SK-N-SH (cell line): ENCODE measurements around the gene NSUN2. TPM values are rescaled to one million over a fixed set of nuclear protein-coding genes. Genes with fewer than 3 reads are reported as not detected.

Source experiments
- CTCF ChIA-PET: fragments of 300-600, 350-600 bp; formaldehyde crosslinking; extraction: SDS; loops from one replicate; lab custom pipeline; 2021; lab: Yijun Ruan, JAX
- POLR2A ChIA-PET: fragments of 350-600 bp; sonication (Branson Sonifier 250); formaldehyde crosslinking; extraction: SDS; loops from one replicate; lab custom pipeline; 2020; ENCODE audit warnings: antibody characterized with exemption, inconsistent platforms; lab: Yijun Ruan, JAX
- DNase-seq: peaks from one replicate; pipeline ENCODE4 v3.0.0; 2012
- H2AFZ ChIP-seq: fragments of 200-600 bp; sonication (generic); 2 replicates; pipeline ENCODE4 v1.8.1; 2016; ENCODE audit warnings: antibody characterized with exemption, mild to moderate bottlenecking, low read depth
- H3F3A ChIP-seq: fragments of 200-600 bp; sonication (generic); replicated peaks from 2 replicates; pipeline ENCODE3; 2016; ENCODE audit warnings: antibody characterized with exemption, mild to moderate bottlenecking; ENCODE audit not compliant: insufficient read depth
- H3K27ac ChIP-seq, 2 experiments: fragments of 200-500 bp in 1 of 2; fragments of 200-600 bp in 1 of 2; sonication (Bioruptor generic) in 1 of 2; sonication (generic), shearing (Covaris generic) in 1 of 2; 2 replicates each; pipeline versions ENCODE4 v1.5.1 to v1.6.1; 2014 to 2016; ENCODE audit warnings: low read depth in 2 of 2, inconsistent platforms in 1 of 2, low read length in 1 of 2, mild to moderate bottlenecking in 1 of 2, mixed read lengths in 1 of 2
- H3K27me3 ChIP-seq: fragments of 200-600 bp; sonication (generic), shearing (Covaris generic); 2 replicates; pipeline ENCODE4 v1.6.1; 2016; ENCODE audit warnings: mixed run types; ENCODE audit not compliant: insufficient read depth
- H3K36me3 ChIP-seq, 2 experiments: fragments of 200-500 bp in 1 of 2; fragments of 200-600 bp in 1 of 2; sonication (Bioruptor generic) in 1 of 2; sonication (generic) in 1 of 2; replicated peaks in 1 of 2; 2 replicates each; pipeline versions ENCODE3 to v1.5.1; 2014 to 2016; ENCODE audit warnings: low read length in 1 of 2, mild to moderate bottlenecking in 1 of 2; ENCODE audit not compliant: insufficient read depth in 2 of 2, control insufficient read depth in 1 of 2
- H3K4me1 ChIP-seq, 2 experiments: fragments of 200-500 bp in 1 of 2; fragments of 200-600 bp in 1 of 2; sonication (Bioruptor generic) in 1 of 2; sonication (generic), shearing (Covaris generic) in 1 of 2; 2 replicates each; pipeline versions ENCODE4 v1.5.1 to v1.6.1; 2014 to 2016; ENCODE audit warnings: low read depth in 1 of 2, low read length in 1 of 2, mixed run types in 1 of 2; ENCODE audit not compliant: insufficient read depth in 2 of 2, control insufficient read depth in 1 of 2
- H3K4me2 ChIP-seq: fragments of 200-600 bp; sonication (generic), shearing (Covaris generic); 2 replicates; pipeline ENCODE4 v1.6.1; 2017; ENCODE audit warnings: mixed run types
- H3K4me3 ChIP-seq, 2 experiments: fragments of 200-500 bp in 1 of 2; fragments of 200-600 bp in 1 of 2; sonication (Bioruptor generic) in 1 of 2; sonication (generic), shearing (Covaris generic) in 1 of 2; 2 replicates each; pipeline versions ENCODE4 v1.5.1 to v1.8.1; 2014 to 2016; ENCODE audit warnings: low read depth in 2 of 2, inconsistent platforms in 1 of 2, low read length in 1 of 2, mild to moderate bottlenecking in 1 of 2, mixed read lengths in 1 of 2, moderate library complexity in 1 of 2
- H3K79me2 ChIP-seq: fragments of 200-600 bp; sonication (generic); 2 replicates; pipeline ENCODE4 v1.8.1; 2017; ENCODE audit warnings: mild to moderate bottlenecking; ENCODE audit not compliant: insufficient read depth
- H3K9ac ChIP-seq: fragments of 200-600 bp; sonication (generic); 2 replicates; pipeline ENCODE4 v1.6.1; 2017; ENCODE audit warnings: mixed run types
- H3K9me2 ChIP-seq: fragments of 200-600 bp; sonication (generic); 2 replicates; pipeline ENCODE4 v1.6.1; 2017; ENCODE audit warnings: mixed run types
- H3K9me3 ChIP-seq: fragments of 200-600 bp; sonication (generic); 2 replicates; pipeline ENCODE4 v1.6.1; 2017; ENCODE audit warnings: mixed run types, mild to moderate bottlenecking, moderate library complexity
- H4K20me1 ChIP-seq: fragments of 200-600 bp; sonication (generic); 2 replicates; pipeline ENCODE4 v1.6.1; 2017; ENCODE audit warnings: mild to moderate bottlenecking, mixed run types; ENCODE audit not compliant: insufficient read depth
- ELF1 ChIP-seq: IDR thresholded peaks from 2 replicates; pipeline ENCODE4 v1.4.0; 2012
- EP300 ChIP-seq, 2 experiments: IDR thresholded peaks; 2 replicates each; pipeline versions ENCODE4 v1.4.0 to v1.6.1; 2012; ENCODE audit warnings: borderline replicate concordance in 1 of 2, low read depth in 1 of 2, low read length in 1 of 2
- EZH2phosphoT487 ChIP-seq: fragments of 200-600 bp; sonication (generic); IDR thresholded peaks from 2 replicates; pipeline ENCODE4 v1.6.1; 2017; ENCODE audit warnings: low read depth, mixed run types, mild to moderate bottlenecking, antibody characterized with exemption, moderate library complexity, borderline replicate concordance
- FOSL2 ChIP-seq: IDR thresholded peaks from 2 replicates; pipeline ENCODE4 v1.4.0; 2012; ENCODE audit warnings: low read depth, mild to moderate bottlenecking, moderate library complexity, borderline replicate concordance
- FOXM1 ChIP-seq: IDR thresholded peaks from 2 replicates; pipeline ENCODE4 v1.4.0; 2012; ENCODE audit warnings: low read depth, mild to moderate bottlenecking
- GABPA ChIP-seq: IDR thresholded peaks from 2 replicates; pipeline ENCODE4 v1.4.0; 2012; ENCODE audit warnings: low read depth, mild to moderate bottlenecking
- MEF2A ChIP-seq: IDR thresholded peaks from 2 replicates; pipeline ENCODE4 v1.4.0; 2012; ENCODE audit warnings: low read depth, borderline replicate concordance
- MXI1 ChIP-seq: IDR thresholded peaks from 2 replicates; pipeline ENCODE4 v1.6.1; 2012; ENCODE audit warnings: mild to moderate bottlenecking, low read depth, low read length, improper control_type of control experiment
- NRF1 ChIP-seq: IDR thresholded peaks from 2 replicates; pipeline ENCODE4 v1.6.1; 2012; ENCODE audit warnings: low read depth, mild to moderate bottlenecking, low read length
- RAD21 ChIP-seq: IDR thresholded peaks from 2 replicates; pipeline ENCODE4 v1.6.1; 2012; ENCODE audit warnings: mild to moderate bottlenecking, low read length
- RCOR1 ChIP-seq: fragments of 150-350 bp; IDR thresholded peaks from 2 replicates; pipeline ENCODE4 v1.6.1; 2017; ENCODE audit warnings: antibody characterized with exemption, low read length
- RFX5 ChIP-seq: IDR thresholded peaks from 2 replicates; pipeline ENCODE4 v1.6.1; 2012; ENCODE audit warnings: mild to moderate bottlenecking, improper control_type of control experiment, low read length
- RXRA ChIP-seq: IDR thresholded peaks from 2 replicates; pipeline ENCODE4 v1.4.0; 2012; ENCODE audit warnings: low read depth, mild to moderate bottlenecking, borderline replicate concordance
- SMC3 ChIP-seq: IDR thresholded peaks from 2 replicates; pipeline ENCODE4 v1.6.1; 2012; ENCODE audit warnings: low read depth, low read length, improper control_type of control experiment
- TAF1 ChIP-seq: IDR thresholded peaks from 2 replicates; pipeline ENCODE4 v1.6.1; 2012; ENCODE audit warnings: low read depth, mild to moderate bottlenecking, low read length, moderate library complexity, borderline replicate concordance
- TCF12 ChIP-seq: IDR thresholded peaks from 2 replicates; pipeline ENCODE4 v1.4.0; 2012
- TEAD4 ChIP-seq: IDR thresholded peaks from 2 replicates; pipeline ENCODE4 v1.4.0; 2012; ENCODE audit warnings: mild to moderate bottlenecking, borderline replicate concordance; ENCODE audit not compliant: insufficient read depth
- WGBS: methylation state at CpG from one replicate; pipeline ENCODE4 v1.1.6; 2017; ENCODE audit warnings: low lambda C conversion rate; 5-methylcytosine and 5-hydroxymethylcytosine counted together
- polyA plus RNA-seq, 3 experiments: library from polyadenylated mRNA; depleted of rRNA; stranded (reverse); fragments of >200 nt; gene quantifications; 2 replicates each; pipeline ENCODE4 v1.2.3, GENCODE V29; 2012
- TF ChIP-seq, protein P1 (sequence below): fragments of 200-600 bp; sonication (generic); IDR thresholded peaks from 2 replicates; pipeline ENCODE4 v1.6.1; 2017; ENCODE audit warnings: antibody characterized with exemption, mild to moderate bottlenecking, moderate library complexity
- TF ChIP-seq, protein P2 (sequence below): IDR thresholded peaks from 2 replicates; pipeline ENCODE4; 2012
- TF ChIP-seq, protein P3 (sequence below): fragments of 150-350 bp; IDR thresholded peaks from 2 replicates; pipeline ENCODE4 v1.6.1; 2017; ENCODE audit warnings: antibody characterized with exemption, low read length, low read depth, borderline replicate concordance

Gene NSUN2
- polyA plus RNA-seq, 1 of the 3 experiments (the other 2 are of a cell fraction): 78.9 TPM

DNA sequence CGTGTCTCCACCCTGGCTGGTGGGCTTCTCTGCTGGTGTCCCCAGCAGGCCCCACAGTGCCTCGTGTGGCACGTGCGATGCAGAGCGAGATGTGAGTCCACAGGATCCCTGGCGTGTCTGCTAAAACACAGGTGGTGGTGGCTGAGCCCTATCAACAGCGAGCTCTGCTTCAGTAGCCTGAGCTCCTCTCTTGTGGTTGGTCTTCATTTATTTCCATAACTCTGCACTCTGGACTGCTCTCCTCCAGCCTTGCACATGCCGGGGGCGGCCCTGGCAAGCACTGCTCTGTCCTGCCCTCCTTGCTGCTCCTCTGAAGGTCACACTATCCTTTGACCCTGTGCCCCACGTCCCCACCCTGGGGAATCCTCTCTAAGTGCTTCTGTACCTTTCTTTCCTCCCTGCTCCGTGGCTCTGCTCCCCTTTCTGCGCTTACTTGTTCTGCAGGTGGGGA, 59.2 kb downstream of the NSUN2 start:
- no peak overlapping the region for H3K9ac ChIP-seq
- no peaks in the 10 kb centered on the region for H3K27me3 ChIP-seq
- H3K36me3 ChIP-seq: no peaks in the 10 kb centered on the region
- peaks cover 0 to 3% of the 10 kb centered on the region in 2 experiments; a peak in 1 of 4 replicates for H3K4me1 ChIP-seq
- ChIA-PET CTCF (interaction anchor here (1.0 to 3.3 kb wide), 13 partner anchors 8 to 1086 kb away, joined by 3 to 21 read pairs (median 5); no protein-coding TSS in a partner anchor), POLR2A (no interaction called here)
- 41% methylated on average over 9 of the region's 12 CpGs for WGBS
- H3F3A ChIP-seq: no peaks in the 10 kb centered on the region
- no peak overlapping the region for H3K4me3 ChIP-seq
- no peaks in the 10 kb centered on the region for H3K79me2 ChIP-seq
- TF ChIP-seq RCOR1 (no peak), RFX5 (no peak), TEAD4 (no peak), MXI1 (no peak), RAD21 (no peak), ELF1 (no peak), TAF1 (no peak), MEF2A (no peak), RXRA (no peak), GABPA (no peak)
- TF ChIP-seq, protein P1, sequence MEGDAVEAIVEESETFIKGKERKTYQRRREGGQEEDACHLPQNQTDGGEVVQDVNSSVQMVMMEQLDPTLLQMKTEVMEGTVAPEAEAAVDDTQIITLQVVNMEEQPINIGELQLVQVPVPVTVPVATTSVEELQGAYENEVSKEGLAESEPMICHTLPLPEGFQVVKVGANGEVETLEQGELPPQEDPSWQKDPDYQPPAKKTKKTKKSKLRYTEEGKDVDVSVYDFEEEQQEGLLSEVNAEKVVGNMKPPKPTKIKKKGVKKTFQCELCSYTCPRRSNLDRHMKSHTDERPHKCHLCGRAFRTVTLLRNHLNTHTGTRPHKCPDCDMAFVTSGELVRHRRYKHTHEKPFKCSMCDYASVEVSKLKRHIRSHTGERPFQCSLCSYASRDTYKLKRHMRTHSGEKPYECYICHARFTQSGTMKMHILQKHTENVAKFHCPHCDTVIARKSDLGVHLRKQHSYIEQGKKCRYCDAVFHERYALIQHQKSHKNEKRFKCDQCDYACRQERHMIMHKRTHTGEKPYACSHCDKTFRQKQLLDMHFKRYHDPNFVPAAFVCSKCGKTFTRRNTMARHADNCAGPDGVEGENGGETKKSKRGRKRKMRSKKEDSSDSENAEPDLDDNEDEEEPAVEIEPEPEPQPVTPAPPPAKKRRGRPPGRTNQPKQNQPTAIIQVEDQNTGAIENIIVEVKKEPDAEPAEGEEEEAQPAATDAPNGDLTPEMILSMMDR: no peak
- TF ChIP-seq, protein P2, sequence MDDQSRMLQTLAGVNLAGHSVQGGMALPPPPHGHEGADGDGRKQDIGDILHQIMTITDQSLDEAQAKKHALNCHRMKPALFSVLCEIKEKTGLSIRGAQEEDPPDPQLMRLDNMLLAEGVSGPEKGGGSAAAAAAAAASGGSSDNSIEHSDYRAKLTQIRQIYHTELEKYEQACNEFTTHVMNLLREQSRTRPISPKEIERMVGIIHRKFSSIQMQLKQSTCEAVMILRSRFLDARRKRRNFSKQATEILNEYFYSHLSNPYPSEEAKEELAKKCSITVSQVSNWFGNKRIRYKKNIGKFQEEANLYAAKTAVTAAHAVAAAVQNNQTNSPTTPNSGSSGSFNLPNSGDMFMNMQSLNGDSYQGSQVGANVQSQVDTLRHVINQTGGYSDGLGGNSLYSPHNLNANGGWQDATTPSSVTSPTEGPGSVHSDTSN: no peak
- H3K9me3 ChIP-seq: no peaks in the 10 kb centered on the region
- DNase-seq: peak; percentile 54
- no peak overlapping the region for H3K4me2 ChIP-seq
- no peak overlapping the region for H3K27ac ChIP-seq
- H3K9me2 ChIP-seq: no peaks in the 10 kb centered on the region
- H2AFZ ChIP-seq: no peak overlapping the region
- no peaks in the 10 kb centered on the region for H4K20me1 ChIP-seq

DNA sequence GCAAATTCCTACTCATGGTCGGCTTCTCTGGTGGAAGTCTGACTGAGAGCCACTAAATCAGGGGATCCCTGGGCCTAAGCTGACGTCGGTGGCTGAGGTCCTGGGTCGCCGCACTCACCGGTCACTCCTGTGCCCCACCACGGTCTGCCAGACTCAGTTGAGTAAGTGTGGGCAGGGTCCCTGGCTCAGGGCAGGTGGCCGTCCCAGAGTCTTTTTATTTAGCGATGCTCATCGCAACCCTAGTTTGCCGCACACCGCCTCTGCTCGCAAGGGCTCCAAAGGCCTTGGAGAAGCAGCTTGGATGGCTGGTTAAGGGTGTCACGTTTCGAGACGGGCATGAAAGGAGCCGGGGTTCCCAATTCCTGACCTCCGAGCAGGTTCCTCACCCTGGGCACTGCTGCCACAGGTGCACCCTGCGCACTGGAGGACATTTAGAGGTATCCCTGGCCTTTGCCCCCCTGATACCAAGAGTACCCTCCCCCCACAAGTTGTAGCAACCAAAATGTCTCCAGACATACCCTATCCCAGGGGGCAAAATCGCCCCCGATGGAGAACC, 59.9 kb downstream of the NSUN2 start:
- H3K79me2 ChIP-seq: no peaks in the 10 kb centered on the region
- no peak overlapping the region for H3K4me2 ChIP-seq
- no peaks in the 10 kb centered on the region for H3K9me2 ChIP-seq
- H3K9me3 ChIP-seq: no peaks in the 10 kb centered on the region
- no peak overlapping the region for H3K4me3 ChIP-seq
- ChIA-PET CTCF (interaction anchor here (0.6 to 3.3 kb wide), 8 partner anchors 8 to 1082 kb away, joined by 3 to 21 read pairs (median 4); no protein-coding TSS in a partner anchor), POLR2A (no interaction called here)
- H3F3A ChIP-seq: no peaks in the 10 kb centered on the region
- H3K36me3 ChIP-seq: no peaks in the 10 kb centered on the region
- H4K20me1 ChIP-seq: no peaks in the 10 kb centered on the region
- H3K4me1 ChIP-seq: peaks cover 0 to 3% of the 10 kb centered on the region in 2 experiments; a peak in 1 of 4 replicates
- H2AFZ ChIP-seq: no peak overlapping the region
- H3K27ac ChIP-seq: no peak overlapping the region
- no peaks in the 10 kb centered on the region for H3K27me3 ChIP-seq
- no peak for DNase-seq
- 71% methylated on average over 13 of the region's 21 CpGs for WGBS
- H3K9ac ChIP-seq: no peak overlapping the region
- TF ChIP-seq FOSL2 (no peak), ELF1 (no peak), TEAD4 (no peak), MXI1 (no peak), FOXM1 (no peak), EZH2phosphoT487 (no peak), TAF1 (no peak), RCOR1 (no peak), NRF1 (no peak), TCF12 (no peak), EP300 (IDR thresholded peaks at IDR 0.05; ENCODE audit: borderline replicate concordance in 1 of 2, low read depth in 1 of 2, low read length in 1 of 2) (no peak), SMC3 (no peak)
- TF ChIP-seq, protein P3, sequence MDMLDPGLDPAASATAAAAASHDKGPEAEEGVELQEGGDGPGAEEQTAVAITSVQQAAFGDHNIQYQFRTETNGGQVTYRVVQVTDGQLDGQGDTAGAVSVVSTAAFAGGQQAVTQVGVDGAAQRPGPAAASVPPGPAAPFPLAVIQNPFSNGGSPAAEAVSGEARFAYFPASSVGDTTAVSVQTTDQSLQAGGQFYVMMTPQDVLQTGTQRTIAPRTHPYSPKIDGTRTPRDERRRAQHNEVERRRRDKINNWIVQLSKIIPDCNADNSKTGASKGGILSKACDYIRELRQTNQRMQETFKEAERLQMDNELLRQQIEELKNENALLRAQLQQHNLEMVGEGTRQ: no peak
- TF ChIP-seq, protein P2: no peak
